HG03097 (cell line): ENCODE measurements around the gene SSMEM1.
"Not testable (repeated sequence)": the region's sequence is repeated elsewhere in the genome, so short reads cannot be mapped to it uniquely, and the experiment has no call there.

ENCODE experiments used
- ATAC-seq: cut with Tn5 transposase; IDR thresholded peaks from one replicate; pipeline ENCODE4 v1.9.1; 2021; ENCODE audit not compliant: unreplicated experiment, low FRiP score

The SSMEM1 gene

DNA sequence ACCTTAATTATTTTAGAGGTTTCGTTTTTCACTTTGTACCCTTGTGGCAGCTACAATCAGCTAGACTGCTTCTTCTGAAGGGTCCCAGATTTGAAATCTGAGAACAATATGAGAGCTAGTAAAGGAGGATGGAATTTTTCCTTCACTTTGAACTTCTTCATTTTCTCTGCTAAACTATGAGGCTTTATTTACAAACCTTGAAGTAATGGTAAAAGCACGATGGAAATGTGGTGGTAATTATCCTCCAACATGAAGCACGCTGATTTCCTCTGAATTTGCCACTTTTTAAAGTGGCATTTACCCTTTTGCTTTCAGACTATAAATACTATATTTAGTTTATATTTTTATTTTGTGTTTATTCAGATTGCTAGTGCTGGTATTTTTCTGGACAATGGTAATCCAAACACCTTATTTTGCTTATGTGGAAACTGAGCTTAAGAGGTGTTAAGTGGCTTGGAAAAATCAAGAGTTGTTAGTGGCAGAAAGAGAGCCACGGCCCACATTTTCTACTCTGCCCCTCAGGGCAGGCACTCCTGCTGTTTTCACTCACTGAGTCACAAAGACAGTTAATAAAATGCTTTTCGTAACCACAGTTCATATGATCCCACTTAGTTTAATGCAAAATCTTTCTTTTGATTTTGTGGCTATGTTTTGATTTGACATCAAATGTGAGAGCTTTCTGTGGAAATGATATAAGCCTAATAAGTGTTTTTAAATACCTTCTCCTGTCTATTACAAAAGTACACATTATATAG, 2.7 kb downstream of the SSMEM1 start:
- ATAC-seq, result no peak

DNA sequence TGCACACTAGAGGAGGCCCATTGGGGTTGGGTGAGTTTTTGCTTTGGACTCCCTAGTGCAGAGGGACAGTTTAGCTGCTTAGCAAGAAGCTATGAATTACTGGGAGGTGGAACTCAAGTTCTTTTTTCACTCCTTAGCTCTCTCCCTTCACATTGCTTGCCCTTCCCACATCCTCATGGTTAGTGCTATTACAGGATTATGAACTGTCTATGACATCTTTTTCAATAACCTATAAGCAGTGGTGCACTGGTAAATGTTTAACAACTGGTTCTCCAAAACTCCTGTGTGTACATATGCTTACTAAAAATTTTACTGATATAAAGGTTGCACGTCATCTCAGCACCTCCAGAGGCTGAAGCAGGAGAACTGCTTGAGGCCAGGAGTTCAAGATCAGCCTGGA, 6.2 kb downstream of the SSMEM1 start:
- ATAC-seq, result no peak

DNA sequence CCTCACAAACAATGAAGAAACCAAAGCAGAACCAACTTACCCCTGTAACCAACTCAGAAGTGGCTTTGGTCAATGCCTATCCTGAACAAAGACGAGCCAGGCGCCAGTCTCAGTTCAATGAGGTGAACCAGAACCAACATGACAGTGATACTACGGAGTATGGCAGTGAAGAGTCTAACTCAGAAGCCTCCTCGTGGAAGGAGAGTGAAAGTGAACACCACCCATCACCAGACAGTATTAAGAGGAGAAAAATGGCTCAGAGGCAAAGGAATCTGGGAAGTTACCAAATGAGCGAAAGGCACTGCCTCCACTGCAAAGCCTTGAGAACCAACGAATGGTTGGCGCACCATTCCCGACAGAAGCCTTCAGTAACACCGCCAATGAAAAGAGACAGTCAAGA, 8.4 kb downstream of the SSMEM1 start:
- ATAC-seq, result no peak

DNA sequence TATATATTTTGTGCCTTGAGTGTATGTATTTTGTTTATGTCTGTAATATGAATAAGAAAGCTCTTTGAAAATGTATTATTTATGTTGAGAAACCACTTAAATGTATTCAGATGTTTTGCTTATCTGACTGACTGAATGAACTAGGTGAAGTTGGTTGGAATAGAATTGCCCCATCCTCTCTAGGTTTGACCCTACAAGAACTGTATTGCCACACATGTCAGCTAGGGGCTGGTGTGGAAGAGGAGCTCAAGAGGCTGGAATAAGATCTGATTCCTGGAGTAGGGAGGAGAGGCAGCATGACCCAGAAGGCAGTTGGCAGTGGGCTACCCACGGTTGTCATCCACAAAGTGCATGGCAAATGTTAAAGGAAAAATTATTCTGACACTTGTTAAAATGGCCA, 9.1 kb downstream of the SSMEM1 start:
- no peak for ATAC-seq

DNA sequence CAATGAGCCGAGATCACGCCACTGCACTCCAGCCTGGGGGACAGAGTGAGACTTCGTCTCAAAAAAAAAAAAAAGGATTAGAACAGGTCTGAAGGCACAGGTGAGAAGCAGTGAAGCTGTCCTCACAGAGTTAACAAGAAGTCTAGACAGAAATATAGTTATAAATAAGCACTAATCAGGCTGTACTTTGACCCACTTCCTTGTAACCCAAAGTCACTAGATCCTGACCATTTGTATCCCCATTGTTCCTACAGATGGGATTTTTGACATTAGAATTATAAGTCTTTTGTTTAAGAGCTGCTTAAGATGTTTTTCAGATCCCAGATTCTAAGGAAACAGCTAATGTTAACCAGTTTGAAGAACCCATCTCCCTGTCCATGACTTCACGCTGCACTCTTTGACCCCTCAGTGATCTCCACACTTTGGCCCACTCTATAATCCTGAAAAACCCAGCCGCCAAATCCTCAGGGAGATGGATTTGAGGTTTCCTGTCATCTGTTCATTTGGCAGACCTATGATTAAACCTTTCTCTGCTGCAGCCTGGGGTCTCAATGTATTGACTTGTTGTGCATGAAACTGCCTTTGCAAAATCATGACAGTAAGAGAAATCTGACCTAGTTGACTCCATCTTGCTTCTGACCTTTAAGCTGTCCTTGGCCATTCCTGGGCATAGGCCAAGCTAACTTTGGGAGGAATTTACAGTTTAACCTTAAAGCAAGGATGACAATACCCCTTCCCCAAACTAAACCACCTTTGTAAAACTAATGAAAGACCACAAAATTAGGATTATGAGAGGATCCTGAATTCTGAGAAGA, 11.4 kb downstream of the SSMEM1 start:
- no peak for ATAC-seq

DNA sequence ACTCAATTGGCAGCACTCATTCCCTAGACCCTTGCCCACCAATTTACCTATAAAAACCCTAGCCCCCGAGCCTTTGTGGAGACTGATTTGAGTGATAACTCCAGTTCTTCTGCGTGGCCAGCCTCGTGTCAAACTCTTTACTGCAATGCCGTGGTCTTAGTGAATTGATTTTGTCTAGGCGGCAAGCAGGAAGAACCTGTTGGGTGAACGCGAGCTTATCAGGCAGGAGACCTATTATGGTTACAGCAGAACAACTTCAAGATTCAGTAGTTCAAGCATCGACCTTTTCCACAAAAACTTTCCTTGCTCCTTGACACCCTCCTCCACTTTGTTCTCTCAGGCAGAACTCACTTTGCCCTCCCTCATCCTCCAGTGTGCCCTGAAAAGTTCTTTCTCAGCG, 12.2 kb downstream of the SSMEM1 start:
- no peak for ATAC-seq

DNA sequence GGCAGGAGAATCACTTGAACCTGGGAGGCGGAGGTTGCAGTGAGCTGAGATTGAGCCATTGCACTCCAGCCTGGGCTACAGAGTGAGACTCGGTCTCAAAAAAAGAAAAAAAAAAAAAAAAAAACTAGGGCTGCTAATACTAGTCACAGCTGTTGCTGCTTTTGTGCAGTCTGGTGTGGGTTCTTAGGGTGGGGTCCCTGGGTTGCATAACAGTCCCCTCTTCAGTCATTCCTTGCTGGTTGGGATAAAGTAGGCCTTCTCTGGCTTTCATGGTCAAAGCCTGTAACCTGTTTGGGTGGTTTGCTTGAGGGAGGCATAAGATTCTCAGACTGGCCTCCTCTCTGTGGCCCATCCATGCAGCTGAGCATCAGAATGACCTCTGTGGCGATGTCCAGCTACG, 14.1 kb downstream of the SSMEM1 start:
- ATAC-seq, result no peak

DNA sequence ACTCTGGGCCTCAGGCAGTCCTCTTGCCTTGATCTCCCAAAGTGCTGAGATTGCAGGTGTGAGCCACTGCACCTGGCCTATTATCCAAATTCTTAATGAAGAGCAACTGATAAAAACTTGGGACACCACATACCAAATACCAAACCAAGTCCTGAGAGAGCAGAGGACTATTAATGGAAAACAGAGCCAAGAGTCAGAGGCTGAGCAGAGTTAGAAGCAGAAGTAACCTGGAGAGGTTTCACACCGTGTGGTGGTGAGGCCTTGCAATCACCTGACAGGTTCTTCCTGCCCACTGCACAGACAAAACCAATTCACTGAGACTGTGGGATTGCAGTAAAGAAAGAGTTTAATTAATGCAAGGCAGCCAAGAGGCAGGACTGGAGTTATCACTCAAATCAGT, 16.0 kb downstream of the SSMEM1 start:
- no peak for ATAC-seq

DNA sequence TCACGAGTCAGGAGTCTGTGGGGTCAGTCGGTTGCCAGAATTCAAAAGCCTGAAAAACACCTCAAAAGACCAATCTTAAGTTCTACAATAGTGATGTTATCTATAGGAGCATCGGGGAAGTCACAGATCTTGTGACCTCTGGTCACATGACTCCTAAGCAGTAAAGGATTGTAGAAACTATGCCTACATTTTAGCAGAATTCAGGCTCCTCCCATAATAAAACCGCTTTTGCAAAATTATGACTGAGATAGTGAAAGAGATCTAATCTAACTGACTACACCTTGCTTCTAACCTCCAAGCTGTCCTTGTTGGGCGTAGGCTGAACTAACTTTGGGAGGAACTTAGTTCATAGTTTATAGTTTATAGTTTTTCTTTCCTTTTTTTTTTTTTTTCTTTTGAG, 16.6 kb downstream of the SSMEM1 start:
- no peak for ATAC-seq

DNA sequence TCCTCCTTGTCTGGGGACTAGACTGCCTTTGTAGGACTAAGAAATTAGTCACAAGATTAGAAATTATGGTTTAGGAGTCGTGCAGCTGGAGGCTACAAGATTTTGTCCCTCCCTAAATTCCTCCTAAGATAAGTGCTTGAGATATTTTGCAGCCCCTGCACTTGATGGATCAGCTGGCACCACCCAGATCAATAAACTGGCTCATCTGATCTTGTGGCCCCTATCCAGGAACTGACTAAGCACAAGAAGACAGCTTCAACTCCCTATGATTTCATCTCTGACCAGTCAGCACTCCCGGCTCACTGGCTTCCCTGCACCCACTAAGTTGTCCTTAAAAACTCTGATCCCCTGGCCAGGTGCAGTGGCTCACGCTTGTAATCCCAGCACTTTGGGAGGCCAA, 17.3 kb downstream of the SSMEM1 start:
- ATAC-seq, result not testable (repeated sequence)

DNA sequence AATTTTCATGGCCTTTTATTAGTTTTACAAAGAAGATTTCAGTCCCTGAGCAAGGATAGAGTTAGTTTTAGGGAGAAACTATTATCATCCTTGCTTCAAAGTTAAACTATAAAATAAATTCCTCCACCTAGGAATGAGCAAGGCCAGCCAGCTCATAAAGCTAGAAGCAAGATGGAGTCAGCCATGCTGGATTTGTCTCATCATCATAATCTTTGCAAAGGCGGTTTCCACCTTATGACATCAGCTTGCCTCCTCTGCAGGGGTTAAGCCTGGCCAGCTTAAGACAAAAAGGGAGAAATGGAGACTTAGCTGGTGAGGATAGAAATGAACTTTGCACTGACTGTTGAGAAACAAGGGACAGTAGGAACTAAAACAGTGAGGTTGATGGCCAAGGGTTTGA, 18.7 kb downstream of the SSMEM1 start:
- no peak for ATAC-seq

DNA sequence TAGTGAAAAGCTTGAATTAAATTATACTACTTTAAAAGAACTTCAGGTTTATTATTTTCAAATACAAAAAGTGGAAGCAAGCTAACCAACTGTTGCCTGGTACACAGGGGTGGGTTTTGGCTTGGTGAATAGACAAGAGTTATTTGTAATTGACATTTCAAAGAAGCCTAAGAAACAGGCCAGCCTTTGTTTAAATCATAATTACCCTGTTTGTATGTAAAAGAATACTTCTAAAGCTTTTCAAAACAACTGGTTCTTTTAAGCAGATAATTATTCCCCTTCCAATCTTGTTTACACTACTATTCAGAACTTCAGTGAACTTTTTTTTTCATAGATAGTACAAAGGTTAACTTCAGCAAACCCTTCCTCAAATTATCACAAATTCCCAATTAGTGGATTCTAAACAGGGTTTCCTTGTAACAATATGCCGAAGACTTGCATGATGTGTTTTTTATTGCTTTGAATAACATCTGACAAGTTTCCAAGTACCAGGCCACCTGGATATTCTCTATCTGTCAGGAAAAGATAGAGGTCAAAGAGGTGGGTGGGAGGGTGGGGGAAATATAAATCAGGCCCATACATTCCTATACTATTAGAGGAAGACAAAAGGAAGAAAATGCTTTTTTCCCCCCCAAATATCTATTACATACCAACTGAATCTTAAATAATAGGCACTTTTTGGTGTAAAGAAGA, 20.4 kb downstream of the SSMEM1 start:
- ATAC-seq, result no peak

DNA sequence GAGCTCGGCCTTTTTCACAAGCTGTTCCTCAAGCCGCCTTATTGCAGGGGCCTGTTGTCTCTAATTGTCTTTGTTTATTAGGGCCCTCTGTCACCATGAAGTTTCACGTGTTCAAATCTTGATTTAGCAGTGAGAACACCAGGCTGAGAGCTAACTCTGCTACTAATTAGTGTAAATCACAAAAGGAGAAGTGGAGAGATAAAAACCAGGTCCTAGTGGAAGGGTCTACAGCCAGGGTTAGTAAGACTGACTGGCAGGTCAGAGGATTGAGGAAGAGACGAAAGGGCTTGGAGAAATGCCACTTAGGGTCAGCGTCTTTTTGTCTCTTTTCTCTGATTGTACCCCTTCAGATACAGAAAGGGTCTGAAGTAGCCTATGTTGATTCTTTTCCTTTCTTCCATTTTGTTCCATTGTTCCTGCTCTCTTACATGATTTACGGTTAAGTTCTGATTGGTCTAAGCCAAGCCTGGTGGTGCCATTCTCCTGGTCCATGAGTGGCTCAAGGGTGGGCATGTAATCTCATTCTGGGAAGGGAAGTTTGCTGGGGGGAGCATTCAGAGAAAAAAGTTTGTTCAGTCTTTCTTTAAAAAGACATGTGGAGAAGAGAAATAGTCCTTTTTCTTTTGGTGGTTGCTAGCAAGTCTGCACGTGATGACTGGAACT, 21.3 kb downstream of the SSMEM1 start:
- ATAC-seq, result no peak

DNA sequence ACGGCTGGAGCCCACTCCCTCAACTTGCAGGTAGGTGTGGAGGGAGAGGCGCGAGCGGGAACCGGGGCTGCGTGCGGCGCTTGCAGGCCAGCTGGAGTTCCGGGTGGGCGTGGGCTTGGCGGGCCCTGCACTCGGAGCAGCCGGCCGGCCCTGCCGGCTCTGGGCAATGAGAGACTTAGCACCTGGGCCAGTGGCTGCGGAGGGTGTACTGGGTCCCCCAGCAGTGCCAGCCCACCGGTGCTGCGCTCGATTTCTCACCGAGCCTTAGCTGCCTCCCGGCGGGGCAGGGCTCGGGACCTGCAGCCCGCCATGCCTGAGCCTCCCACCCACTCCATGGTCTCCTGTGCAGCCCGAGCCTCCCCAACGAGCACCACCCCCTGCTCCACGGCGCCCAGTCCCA, 22.3 kb downstream of the SSMEM1 start:
- ATAC-seq, result not testable (repeated sequence)

DNA sequence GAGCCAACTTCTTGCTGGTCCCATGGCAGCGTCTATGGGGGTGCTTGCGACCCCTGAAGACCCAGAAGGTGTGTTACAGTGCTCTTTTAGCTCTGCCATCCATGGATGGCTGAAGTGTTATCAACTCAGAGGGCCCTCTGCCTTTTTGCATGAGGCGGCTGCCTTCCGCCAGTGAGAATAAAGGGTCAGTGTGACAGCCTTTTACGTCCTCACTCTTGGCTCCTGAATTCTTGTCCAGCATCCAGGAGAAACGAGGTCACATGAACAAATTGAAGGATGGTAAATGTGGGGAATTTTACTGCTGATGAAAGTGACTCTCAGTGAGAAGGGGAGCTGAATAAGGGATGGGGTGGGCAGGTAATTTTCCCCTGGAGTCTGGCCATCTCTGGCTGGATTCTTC, 24.1 kb downstream of the SSMEM1 start:
- no peak for ATAC-seq

DNA sequence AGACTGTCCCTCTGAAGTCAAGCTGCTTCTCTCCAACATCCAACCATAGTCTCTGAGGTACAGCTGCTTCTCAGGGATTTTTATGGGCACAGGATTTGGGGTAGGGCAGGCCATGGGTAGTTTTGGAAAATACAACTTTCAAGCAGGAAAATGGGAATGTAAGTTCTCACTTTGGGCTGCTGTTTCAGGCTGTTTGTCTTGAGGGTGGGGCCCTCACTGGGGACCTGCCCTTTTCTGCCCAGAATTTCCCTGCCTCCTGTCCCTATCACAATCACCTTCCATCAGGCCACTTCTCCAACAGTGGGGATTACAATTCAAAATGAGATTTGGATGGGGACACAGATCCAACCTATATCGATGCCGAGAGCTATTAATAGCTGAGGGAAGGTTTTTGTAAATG, 24.5 kb downstream of the SSMEM1 start:
- no peak for ATAC-seq

DNA sequence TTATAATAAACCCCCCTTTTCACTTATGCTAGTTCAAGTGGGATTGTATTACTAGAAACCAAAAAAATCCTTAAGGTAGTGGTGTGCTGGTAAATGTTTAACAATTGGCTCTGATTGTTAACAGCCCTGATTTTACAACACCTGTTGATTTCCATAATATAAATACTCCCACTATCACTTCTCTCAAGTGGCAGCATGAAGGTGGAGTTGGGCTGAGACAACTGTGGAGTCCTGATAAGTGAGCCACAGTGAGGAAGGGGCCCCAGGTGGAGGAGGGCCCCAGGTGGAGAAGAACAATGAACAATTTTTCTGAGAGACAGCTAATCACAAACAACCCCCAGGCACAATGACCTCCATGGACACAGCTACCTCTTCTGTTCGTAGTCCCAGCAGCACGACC, 26.4 kb downstream of the SSMEM1 start:
- no peak for ATAC-seq

DNA sequence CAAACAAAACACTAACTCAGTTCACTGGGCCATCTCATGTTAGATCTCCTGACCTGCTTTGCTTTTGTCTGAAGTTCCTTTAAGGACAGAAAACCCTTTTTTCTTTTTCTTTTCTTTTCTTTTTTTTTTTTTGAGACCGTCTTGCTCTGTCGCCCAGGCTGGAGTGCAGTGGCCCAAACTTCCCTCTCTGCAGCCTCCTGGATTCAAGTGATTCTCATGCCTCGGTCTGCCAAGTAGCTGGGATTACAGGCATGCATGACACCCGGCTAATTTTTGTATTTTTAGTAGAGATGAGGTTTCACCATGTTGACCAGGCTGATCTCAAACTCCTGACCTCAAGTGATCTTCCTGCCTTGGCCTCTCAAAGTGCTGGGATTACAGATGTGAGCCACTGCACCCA, 28.7 kb downstream of the SSMEM1 start:
- ATAC-seq, result not testable (repeated sequence)

DNA sequence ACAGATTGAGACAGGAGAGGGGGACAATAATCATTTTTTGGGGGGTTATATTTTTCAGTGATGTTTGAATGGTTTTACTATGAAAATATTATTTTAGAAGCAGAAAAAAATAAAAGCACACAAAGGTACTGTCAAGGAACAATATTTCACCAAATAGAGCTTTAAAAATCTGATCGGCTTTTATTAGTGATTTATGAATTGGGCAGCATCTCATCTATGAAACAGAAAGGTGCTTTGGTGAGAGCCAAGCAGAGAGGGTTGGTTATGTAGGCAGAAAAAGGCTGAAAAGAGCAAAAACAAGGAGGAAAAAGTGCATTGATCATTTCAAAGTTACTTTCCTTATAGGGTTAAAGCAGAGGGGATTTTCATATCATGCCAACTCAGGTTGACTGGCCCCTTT, 32.6 kb downstream of the SSMEM1 start:
- no peak for ATAC-seq

DNA sequence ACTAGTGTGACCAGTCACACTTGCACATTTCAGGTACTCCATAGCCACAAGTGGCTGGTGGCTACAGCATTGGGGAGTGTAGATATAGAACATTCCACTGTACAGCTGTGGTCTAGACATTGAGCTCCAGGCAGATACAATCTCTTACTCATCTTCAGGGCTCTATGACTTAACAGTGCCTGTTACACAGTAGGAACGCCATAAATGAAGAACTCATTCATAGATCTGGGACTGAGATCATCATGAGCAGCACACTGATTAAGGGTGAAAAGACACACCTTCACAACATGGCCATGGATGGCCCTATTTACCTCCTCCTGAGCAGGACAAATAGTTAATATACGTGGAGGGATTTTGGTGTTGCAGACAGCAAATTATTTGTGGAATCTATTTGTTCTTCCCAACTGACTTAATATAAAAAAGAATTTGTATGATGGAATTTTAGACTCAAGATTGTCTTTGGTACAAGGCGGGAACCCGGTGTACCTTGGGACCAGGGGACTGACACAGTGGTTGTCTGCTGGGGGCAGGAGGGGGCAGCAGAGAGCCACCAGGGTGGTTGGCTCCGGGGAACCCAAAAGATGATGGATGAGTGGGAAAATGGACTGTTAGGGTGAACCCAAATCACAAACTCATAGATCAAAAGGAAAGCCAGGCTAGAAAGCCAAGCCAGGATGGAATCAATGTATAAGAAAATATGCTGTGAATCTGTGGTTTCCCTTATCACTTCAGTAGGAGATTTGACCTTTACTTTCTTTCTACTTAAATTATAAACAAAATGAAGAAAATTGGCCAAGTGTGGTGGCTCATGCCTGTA, 34.7 kb downstream of the SSMEM1 start:
- ATAC-seq, result no peak
